Glutamatergic neuron (in vitro differentiated cells): ENCODE measurements around the gene RAB3C. TPM values are rescaled to one million over a fixed set of nuclear protein-coding genes. Genes with fewer than 3 reads are reported as not detected.

ENCODE experiments used
- DNase-seq: peaks from one replicate; pipeline ENCODE4 v3.0.0; 2022
- H3K27ac Mint-ChIP-seq: one replicate; pipeline ENCODE4 v1.8.0; 2020; ENCODE audit warnings: mild to moderate bottlenecking, mixed read lengths, inconsistent platforms; ENCODE audit not compliant: unreplicated experiment
- H3K27me3 Mint-ChIP-seq: one replicate; pipeline ENCODE4 v1.8.0; 2020; ENCODE audit warnings: mild to moderate bottlenecking, moderate library complexity, mixed read lengths, inconsistent platforms; ENCODE audit not compliant: unreplicated experiment
- H3K36me3 Mint-ChIP-seq: one replicate; pipeline ENCODE4 v1.8.0; 2020; ENCODE audit warnings: mild to moderate bottlenecking, mixed read lengths, inconsistent platforms; ENCODE audit not compliant: unreplicated experiment
- H3K4me1 Mint-ChIP-seq: one replicate; pipeline ENCODE4 v1.8.0; 2020; ENCODE audit warnings: mild to moderate bottlenecking, low read depth, mixed read lengths, inconsistent platforms; ENCODE audit not compliant: unreplicated experiment
- H3K4me3 Mint-ChIP-seq: one replicate; pipeline ENCODE4 v1.8.0; 2020; ENCODE audit warnings: mild to moderate bottlenecking, mixed read lengths, inconsistent platforms; ENCODE audit not compliant: unreplicated experiment
- H3K9me3 Mint-ChIP-seq: one replicate; pipeline ENCODE4 v1.8.0; 2020; ENCODE audit warnings: mild to moderate bottlenecking, moderate library complexity, mixed read lengths, inconsistent platforms; ENCODE audit not compliant: unreplicated experiment
- CTCF ChIP-seq: fragments of 200-600 bp; sonication (generic); IDR thresholded peaks from one replicate; pipeline ENCODE4 v1.5.0; 2021; ENCODE audit not compliant: partially characterized antibody, unreplicated experiment
- total RNA-seq: library from RNA; stranded (reverse); fragmentation: NEBNext Ultra II Directional; extraction: Animal tissue kit (Norgen Biotek cat#: 25700); gene quantifications from one replicate; pipeline ENCODE4 v1.2.1, GENCODE V29; 2021; ENCODE audit not compliant: unreplicated experiment

RAB3C gene
- total RNA-seq, 1 donor from 2014 or later: 36.2 TPM

DNA sequence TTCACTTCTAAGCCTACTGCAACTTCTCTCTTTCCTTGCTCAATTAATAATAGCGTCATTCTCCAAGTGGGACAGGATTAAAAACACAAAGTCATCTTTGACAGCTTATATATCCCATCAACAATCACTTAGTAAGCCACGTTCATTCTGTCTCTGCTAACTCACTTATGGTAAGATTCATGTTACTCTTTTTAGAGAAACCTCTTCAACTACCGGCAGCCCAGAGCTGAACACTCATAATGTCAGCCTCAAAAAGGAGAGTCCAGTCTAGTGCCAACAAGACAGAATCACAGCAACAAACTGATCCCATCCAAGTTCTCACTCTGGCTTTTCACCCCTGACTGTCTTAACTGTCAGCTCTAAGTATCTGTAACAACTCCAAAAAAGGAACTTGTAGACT is 196.0 kb downstream of the RAB3C start:
- H3K9me3 Mint-ChIP-seq: peaks cover 1% of the 10 kb centered on the region
- H3K4me3 Mint-ChIP-seq: no peak overlapping the region
- DNase-seq: no peak
- peaks cover under 1% of the 10 kb centered on the region for H3K27me3 Mint-ChIP-seq
- H3K27ac Mint-ChIP-seq: no peak overlapping the region
- TF ChIP-seq CTCF: no peak
- peaks cover 4% of the 10 kb centered on the region for H3K4me1 Mint-ChIP-seq
- no peaks in the 10 kb centered on the region for H3K36me3 Mint-ChIP-seq

GRCh38 chr5:58786035-58786434 is 203.2 kb downstream of the RAB3C start:
- Mint-ChIP-seq H3K27me3 (no peaks in the 10 kb centered on the region), H3K9me3 (peaks cover 3% of the 10 kb centered on the region), H3K4me1 (peaks cover 12% of the 10 kb centered on the region), H3K4me3 (no peak overlapping the region), H3K36me3 (peaks cover 5% of the 10 kb centered on the region), H3K27ac (no peak overlapping the region)
- TF ChIP-seq CTCF: no peak
- no peak for DNase-seq

- no peaks in the 10 kb centered on the region for H3K27me3 Mint-ChIP-seq
- peaks cover 5% of the 10 kb centered on the region for H3K36me3 Mint-ChIP-seq
- H3K27ac Mint-ChIP-seq: no peak overlapping the region
- DNase-seq: no peak
- H3K9me3 Mint-ChIP-seq: peaks cover 3% of the 10 kb centered on the region
- H3K4me3 Mint-ChIP-seq: no peak overlapping the region
- no peak for TF ChIP-seq CTCF
- H3K4me1 Mint-ChIP-seq: peaks cover 12% of the 10 kb centered on the region
These were observed 203.9 kb downstream of the RAB3C start for GRCh38 chr5:58786711-58787303.

- Mint-ChIP-seq H3K36me3 (peaks cover 5% of the 10 kb centered on the region), H3K27me3 (no peaks in the 10 kb centered on the region), H3K4me3 (no peak overlapping the region), H3K27ac (no peak overlapping the region), H3K4me1 (peaks cover 12% of the 10 kb centered on the region), H3K9me3 (peaks cover 3% of the 10 kb centered on the region)
- DNase-seq: no peak
- no peak for TF ChIP-seq CTCF
These were observed 205.1 kb downstream of the RAB3C start for GRCh38 chr5:58787987-58788386.

DNA sequence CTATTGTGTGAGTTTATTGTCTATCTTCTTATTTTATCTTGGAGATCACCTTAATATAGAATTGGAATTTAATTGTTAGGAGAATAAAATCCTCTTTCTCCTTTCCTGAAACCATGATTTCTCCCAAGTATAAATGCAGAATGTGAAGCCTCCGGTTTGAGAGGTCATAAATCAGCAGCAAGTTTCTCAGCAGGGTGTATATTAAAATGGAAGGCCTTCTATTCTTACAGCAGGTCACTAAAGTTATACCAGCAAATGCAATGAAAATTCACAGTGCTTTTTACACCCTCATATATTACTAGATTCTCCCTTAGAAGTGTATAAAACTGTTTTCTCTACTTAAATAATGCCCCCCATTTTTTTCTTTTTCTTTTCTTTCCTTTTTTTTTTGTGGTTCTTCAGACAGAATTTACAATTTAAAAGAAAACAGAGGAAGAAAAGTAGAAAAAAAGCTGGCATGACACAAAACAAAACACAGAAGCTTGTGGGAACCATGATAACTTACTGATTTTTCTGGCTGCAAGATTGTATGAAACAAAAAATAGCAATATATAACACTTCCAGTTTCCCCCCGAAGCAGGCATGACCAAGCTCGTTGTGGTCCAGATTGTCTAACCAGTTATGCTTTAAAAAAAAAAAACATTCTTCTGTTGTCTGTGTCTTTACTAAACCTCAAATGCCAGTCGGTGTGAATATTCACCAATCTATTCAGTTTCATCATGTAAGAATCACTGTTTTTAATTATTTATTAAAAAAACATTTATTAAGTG is 211.2 kb downstream of the RAB3C start:
- no peak for DNase-seq
- no peak overlapping the region for H3K4me3 Mint-ChIP-seq
- no peaks in the 10 kb centered on the region for H3K9me3 Mint-ChIP-seq
- H3K27ac Mint-ChIP-seq: no peak overlapping the region
- no peaks in the 10 kb centered on the region for H3K27me3 Mint-ChIP-seq
- no peak for TF ChIP-seq CTCF
- no peaks in the 10 kb centered on the region for H3K36me3 Mint-ChIP-seq
- no peaks in the 10 kb centered on the region for H3K4me1 Mint-ChIP-seq
